GM18499 (cell line): Measurements from ENCODE around the gene MRPL46.
A peak's percentile ranks its signal among the peaks of the same experiment; 100 is the strongest.
"Not testable (repeated sequence)": the region's sequence is repeated elsewhere in the genome, so short reads cannot be mapped to it uniquely, and the experiment has no call there.

Experiments
- ATAC-seq: cut with Tn5 transposase; IDR thresholded peaks from one replicate; pipeline ENCODE4 v1.9.1; 2021; ENCODE audit warnings: moderate number of reproducible peaks; ENCODE audit not compliant: insufficient read depth, unreplicated experiment

The MRPL46 gene

GRCh38 chr15:88480981-88481380 is 13.8 kb upstream of the MRPL46 start:
- ATAC-seq = no peak

- ATAC-seq = no peak
Observed at GRCh38 chr15:88479169-88479568, 12.0 kb upstream of the MRPL46 start.

GRCh38 chr15:88477904-88478303 is 10.7 kb upstream of the MRPL46 start:
- ATAC-seq = no peak

GRCh38 chr15:88477126-88477525 is 9.9 kb upstream of the MRPL46 start:
- ATAC-seq = no peak

- no peak for ATAC-seq
Observed at GRCh38 chr15:88476635-88477060, 9.5 kb upstream of the MRPL46 start.

- not testable (repeated sequence) for ATAC-seq
Observed at GRCh38 chr15:88473661-88474293, 6.6 kb upstream of the MRPL46 start.

GRCh38 chr15:88472225-88472624 is 5.0 kb upstream of the MRPL46 start:
- no peak for ATAC-seq

- ATAC-seq = no peak
Observed at GRCh38 chr15:88470625-88471372, 3.6 kb upstream of the MRPL46 start.

GRCh38 chr15:88469321-88469720 is 2.1 kb upstream of the MRPL46 start:
- no peak for ATAC-seq

- ATAC-seq = not testable (repeated sequence)
Observed at GRCh38 chr15:88468721-88469120, 1.5 kb upstream of the MRPL46 start.

- ATAC-seq = no peak
Observed at GRCh38 chr15:88467935-88468528, 844 bp upstream of the MRPL46 start.

GRCh38 chr15:88465633-88466224 is 1.5 kb downstream of the MRPL46 start:
- no peak for ATAC-seq

GRCh38 chr15:88463870-88464532 is 3.2 kb downstream of the MRPL46 start:
- no peak for ATAC-seq

- ATAC-seq = no peak
Observed at GRCh38 chr15:88456733-88457132, 10.5 kb downstream of the MRPL46 start.

GRCh38 chr15:88454867-88455810 is 12.0 kb downstream of the MRPL46 start:
- peak; percentile 45 for ATAC-seq

- ATAC-seq = no peak
Observed at GRCh38 chr15:88454236-88454635, 13.0 kb downstream of the MRPL46 start.

- no peak for ATAC-seq
Observed at GRCh38 chr15:88453651-88454050, 13.5 kb downstream of the MRPL46 start.

- ATAC-seq = no peak
Observed at GRCh38 chr15:88450125-88450798, 16.9 kb downstream of the MRPL46 start.

GRCh38 chr15:88449581-88449980 is 17.6 kb downstream of the MRPL46 start:
- no peak for ATAC-seq
